PC-3 (cell line): ENCODE data around the gene RBM12.

Experiments
- EZH2 ChIP-seq: fragments of 300-600 bp; sonication (generic); IDR thresholded peaks from one replicate; pipeline ENCODE4 v1.6.1; 2017; ENCODE audit warnings: antibody characterized with exemption, mild to moderate bottlenecking, low read length; ENCODE audit not compliant: unreplicated experiment
- TF ChIP-seq, protein P1 (sequence below): fragments of 300-600 bp; sonication (generic); conservative IDR thresholded peaks from 2 replicates; pipeline ENCODE4 v1.5.1; 2017; ENCODE audit warnings: antibody characterized with exemption, low read depth, mild to moderate bottlenecking, low read length

DNA sequence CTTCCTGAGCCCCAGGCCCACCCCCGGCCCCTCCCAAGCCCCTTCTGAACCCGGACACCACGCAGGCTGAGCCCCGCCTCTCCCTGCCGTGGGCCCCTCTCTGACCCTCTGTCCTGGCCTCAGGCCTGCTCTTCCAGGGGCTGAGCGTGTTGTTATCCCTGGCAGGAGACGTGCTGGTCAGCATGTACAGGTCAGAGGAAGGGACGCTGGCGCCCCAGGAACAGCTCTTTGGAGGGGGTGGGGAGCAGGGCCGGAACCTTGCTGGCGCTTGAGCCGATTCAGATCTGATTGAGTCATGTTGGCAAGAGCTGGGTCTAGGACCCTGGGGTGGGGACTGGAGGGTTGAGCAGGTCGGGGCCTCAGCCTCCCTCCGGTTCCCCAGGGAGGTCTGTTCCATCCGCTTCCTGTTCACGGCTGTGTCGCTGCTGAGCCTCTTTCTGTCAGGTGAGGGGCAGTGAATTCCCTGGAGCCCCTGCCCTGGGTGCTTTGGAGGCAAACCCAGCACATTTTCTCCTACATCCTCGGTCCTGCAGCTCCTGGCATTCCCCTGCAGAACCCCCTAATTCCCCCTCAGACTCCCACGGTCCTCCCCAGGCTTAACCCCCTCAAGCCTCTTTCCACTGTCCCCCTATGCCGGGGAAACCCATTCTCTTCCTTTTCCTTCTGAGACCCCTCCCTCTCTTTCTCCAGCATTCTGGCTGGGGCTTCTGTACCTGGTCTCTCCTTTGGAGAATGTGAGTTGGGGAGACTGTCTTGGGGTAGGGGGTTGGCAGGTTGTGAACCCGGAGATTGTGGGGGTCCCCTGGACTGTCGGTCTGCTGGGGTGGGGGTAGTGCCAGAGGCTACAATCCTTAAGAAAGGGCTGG lies 47.1 kb downstream of the RBM12 start:
- TF ChIP-seq, protein P1, sequence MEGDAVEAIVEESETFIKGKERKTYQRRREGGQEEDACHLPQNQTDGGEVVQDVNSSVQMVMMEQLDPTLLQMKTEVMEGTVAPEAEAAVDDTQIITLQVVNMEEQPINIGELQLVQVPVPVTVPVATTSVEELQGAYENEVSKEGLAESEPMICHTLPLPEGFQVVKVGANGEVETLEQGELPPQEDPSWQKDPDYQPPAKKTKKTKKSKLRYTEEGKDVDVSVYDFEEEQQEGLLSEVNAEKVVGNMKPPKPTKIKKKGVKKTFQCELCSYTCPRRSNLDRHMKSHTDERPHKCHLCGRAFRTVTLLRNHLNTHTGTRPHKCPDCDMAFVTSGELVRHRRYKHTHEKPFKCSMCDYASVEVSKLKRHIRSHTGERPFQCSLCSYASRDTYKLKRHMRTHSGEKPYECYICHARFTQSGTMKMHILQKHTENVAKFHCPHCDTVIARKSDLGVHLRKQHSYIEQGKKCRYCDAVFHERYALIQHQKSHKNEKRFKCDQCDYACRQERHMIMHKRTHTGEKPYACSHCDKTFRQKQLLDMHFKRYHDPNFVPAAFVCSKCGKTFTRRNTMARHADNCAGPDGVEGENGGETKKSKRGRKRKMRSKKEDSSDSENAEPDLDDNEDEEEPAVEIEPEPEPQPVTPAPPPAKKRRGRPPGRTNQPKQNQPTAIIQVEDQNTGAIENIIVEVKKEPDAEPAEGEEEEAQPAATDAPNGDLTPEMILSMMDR = peak; percentile 62
- TF ChIP-seq EZH2 = no peak
